ENCODE data around the gene GLRA3.
"Not testable (repeated sequence)": the region's sequence is repeated elsewhere in the genome, so short reads cannot be mapped to it uniquely, and the experiment has no call there.

The GLRA3 gene

DNA sequence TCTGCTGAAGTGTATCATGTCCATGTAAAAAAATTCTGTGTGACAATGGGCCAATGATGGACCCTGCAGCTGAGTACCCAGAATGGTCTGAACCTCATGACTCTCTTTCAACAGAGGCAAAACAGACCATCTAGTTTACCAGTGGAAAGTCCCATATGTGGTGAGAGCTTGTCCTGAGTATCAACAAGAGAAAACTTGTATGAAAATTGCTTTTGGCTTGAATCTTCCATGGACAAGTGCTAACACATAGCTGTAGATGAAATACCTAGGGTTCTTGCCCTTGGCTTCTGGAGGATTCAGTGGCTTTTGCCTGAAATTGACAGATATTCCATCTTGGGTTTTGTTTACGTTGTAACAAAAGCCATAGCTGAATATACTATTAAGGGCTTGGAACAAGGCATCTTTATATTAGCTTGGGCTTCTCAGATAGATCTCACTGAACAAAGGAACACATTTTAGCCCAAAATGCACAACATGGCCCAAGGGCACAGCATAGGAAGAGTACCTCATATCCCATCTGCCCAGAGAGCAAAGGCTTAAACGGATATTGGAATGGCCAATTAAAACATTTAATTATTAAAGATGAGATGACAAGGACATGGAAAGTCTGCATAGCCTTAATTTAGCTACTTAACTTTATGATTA, 178.2 kb downstream of the GLRA3 start:
- DNase-seq = no peak

DNA sequence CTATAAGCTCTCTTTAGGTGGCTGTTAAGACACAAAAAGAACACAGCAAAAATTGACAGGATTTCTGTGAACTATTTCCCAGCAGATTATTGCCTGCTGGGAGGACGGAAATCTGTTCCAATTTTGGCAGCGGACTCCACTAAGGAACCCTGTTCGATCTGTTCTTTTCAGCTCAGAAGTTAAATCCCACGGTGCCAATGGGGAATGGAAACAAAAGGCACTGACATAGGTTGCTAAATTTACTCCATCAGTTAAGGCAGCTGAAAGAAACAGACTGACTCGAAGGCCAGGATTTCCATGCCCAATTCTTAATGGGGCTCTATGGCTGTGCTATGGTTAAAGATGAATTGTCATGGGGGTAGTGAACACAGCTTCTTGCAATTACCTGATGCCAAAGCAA, 180.2 kb downstream of the GLRA3 start:
- DNase-seq = no peak

DNA sequence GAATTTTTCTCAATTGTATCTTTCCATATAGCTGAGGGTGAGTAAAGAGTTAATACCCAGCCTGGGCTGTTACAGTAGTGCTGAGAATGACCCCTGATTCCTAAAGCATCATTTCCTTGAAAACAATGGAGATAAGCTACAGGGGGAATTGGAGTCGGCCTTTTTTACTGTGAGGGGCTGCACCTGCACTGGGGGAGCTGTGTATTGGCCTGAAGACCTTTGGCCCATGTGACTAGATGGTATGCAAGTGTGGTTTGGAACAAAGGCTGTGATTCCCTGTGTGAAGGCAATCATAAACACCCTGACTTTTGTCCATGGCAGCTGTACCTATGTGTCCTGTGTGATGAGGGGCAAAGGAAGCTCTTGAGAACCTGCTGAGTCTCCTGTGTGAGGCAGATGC, 182.7 kb downstream of the GLRA3 start:
- no peak for DNase-seq

DNA sequence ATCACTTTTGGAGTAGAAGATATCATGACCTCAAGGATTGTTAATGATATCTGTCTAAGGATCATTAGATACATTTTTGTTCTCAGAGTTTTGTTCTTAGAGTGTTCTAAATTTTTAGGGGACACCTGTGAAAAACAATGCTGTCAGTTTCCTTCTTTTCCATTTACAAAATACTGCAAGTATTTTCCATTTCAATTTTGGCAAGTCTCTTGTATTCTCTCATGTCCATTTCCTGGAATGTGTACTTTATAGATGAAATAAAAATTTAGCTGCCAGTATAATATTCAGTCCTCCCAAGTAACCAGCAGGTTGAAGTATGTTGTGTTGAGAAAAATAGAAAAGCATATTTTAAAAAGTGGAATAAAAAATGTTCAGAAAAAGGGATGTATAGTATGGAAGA, 188.9 kb downstream of the GLRA3 start:
- DNase-seq = no peak

DNA sequence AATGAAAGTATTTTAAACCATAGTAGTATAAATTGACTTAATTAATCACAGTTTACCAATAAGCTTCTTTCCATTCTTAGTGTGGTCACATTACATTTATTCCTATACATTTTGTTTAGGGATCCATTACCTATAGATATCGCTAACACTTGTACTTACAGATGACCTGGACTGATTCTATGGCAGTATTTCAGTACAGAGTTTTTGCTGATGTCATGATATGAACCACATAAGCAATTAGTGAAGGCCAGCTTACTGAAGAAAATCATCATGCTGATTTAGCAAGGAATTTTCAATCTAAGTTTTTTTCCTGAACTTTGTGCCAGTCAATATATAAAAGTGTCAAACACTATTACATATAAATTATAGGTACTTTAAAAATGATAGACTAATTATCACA, 193.3 kb downstream of the GLRA3 start:
- DNase-seq = no peak

DNA sequence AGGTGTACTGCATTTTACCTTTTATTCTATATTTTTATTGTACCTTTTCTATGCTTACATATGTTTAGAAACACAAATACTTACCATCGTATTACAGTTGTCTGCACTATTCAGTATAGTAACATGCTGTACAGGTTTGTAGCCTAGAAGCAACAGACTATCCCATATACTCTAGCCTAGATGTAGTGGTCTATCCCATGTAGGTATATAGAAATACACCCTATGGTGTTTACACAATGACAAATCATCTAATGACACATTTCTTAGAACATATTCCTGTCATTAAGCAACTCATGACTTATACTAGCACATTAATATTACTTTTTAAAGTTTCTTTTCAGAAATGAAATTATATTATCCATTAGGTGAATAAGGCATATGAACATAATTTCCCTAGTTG, 195.6 kb downstream of the GLRA3 start:
- DNase-seq = no peak

DNA sequence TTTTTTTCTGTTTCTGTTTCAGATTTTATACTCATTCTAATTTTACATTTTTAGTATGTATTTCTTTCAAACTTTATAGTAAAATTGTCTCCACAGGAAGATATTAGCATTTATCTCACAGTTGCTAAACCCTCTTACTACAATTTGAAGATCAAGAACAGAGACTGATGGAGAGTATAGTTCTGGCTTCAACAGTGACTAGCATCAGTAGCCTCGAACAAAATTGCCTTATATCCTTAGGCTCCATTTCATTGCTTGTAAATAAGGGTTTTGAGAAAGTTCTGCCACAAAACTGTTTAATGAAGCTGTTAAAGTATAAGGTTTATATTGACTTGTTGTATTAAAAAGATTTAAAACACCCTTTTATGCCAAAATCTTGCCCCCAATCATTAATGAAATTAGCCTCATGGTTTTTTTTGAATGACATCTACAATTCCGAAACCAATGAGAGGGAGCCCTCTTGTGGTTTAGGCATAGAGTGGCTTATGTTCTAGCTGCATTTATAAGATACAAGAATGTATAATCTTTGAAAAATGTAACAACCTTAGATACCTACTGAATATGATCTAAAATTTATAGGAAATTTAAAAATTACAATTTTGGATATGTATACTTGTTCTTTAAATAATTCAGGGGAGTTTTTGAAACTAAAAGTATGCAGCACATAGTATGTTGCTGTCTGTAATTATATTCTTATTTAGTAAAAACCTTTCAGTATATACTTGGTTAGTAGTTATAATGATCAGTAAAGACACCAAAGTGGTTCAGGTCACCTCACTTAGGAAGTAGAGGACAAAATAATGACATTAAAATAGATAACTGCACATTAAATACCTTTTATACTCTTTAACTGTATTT, 196.9 kb downstream of the GLRA3 start:
- DNase-seq = no peak

DNA sequence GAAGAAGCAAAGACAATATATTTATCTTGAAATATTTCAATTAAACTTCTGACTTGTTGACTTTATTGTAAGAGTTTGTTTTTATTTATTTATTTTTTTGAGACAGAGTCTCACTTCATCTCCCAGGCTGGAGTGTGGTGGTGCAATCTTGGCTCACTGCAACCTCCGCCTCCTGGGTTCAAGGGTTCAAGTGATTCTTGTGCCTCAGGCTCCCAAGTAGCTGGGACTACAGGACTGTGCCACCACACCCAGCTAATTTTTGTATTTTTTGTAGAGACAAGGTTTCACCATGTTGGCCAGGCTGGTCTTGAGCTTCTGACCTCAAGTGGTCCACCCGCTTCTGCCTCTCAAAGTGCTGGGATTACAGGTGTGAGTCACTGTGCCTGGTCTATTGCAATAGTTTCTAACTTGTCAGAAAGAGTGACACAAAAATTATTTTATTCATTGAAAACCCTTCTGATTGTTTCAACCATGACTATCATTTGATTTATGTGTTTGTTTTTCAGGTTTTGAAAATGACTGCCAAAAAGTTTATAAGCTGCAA, 199.1 kb downstream of the GLRA3 start:
- not testable (repeated sequence) for DNase-seq

DNA sequence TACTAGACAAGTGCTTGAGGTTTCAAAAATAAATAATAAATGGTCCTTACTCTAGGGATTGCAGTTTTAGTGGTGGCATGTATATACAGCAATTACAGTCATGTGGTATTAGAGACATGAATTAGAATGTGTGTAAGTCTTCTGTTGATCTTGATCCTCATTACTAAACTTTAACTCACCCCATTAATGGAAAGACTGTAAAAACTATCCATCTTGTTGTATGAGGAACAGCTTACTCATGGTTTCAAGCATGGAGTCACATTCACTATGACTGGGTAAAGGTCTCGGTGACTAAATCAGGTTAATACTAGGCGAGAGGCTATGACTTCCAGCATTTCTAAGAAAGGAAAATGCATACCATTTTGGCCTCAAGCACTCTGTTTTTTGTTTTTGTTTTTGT, 199.8 kb downstream of the GLRA3 start:
- DNase-seq = no peak

DNA sequence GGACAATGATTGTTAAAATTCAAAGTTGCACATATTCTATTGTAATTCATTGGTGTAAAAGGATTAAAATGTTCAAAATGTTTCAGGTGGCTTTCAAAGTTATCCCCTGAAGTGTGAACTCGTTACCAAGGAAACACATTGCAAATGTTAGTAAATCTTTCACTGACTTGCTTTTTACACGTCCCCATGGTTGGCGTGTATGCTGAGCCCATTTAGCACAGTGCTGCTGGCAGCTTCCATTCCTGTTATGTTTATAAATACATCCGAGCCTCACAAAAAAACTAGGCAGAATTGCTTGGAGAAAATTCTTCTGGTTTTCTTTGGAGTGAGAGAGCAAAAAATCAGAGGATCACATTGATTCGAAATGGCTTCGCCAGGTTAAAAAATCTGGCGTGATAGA, 200.9 kb downstream of the GLRA3 start:
- DNase-seq = no peak

DNA sequence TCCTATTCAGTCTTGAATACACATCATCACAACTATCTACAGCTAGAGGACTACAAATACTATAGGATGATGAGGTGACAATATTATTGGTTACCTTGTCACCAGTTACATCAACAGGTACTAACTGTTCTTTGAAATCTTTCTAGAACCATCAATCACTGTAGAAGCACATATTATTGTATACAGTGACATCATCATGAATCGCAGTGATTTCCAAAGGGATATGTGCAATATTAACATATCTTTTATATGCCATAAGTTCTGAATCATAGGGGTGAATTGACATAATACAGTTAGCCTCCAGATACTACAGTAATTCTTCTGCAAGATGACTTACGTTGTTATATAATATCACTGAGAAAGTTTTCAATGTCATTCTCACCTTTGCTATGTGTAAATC, 201.6 kb downstream of the GLRA3 start:
- no peak for DNase-seq

DNA sequence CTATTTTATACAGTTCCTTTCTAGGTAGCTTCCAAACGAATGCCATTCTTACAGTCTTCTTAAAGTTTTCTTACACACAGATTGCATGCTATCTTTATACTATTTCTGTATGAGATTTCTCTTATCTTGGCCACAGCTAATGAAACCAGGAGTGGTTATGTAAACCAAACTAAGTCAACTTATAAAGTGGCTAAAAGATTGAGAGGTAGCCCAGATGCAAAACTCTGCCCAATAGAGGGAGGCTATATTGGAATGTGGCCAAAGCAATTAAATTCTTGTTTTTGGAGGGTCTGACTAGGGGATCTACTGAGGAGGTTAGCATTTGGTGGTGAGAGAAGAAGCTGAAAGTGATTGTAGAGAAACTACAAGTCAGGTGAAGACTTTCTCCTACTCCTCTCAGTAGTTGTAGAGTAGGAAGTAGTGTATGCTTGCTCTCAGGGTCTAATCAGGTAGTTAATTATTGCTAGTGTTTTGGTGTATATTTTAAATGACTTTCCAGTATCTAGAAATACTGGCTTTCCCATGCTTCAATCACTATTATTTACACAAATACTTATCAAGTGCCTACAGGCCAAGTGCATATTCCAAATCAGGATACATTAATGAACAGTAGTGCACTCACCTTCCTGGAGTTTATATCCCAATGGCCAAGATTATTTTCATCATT, 202.6 kb downstream of the GLRA3 start:
- no peak for DNase-seq

DNA sequence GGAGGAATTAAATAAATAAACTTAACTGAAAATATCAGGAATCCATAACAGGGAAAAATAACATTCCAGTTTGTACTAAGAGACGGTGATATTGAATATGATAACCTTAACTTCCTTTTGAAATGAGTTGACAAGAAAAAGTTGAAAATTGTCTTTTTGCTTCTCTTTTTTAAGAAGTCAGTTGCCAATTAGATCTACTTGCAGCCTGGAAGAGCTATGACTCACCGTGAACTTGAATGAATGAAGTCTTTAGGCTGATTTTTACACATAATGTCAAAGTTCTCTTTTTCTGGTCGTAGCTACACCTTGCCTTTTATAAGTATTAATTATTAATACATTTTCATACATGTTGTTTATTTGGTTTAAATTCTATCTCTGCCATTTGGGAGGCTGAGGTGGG, 212.4 kb downstream of the GLRA3 start:
- DNase-seq = no peak

DNA sequence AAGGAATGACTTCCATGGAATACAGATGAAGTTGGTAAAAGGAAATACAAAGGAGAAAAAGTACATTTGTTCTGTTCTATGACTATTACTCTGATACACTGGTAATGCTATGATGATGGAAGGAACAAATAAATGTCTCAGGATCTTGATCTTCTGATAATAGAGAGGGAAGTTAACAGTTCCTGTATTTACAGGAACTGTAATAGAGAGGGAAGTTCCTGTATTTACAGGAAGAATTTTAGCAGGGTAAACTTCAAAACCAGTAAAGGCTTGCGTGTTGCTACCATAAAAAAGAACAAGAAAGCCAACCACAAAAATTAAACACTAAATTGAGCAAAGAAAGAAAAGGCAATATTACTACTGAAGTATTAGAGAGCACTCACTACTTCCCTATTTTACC, 215.1 kb downstream of the GLRA3 start:
- no peak for DNase-seq

DNA sequence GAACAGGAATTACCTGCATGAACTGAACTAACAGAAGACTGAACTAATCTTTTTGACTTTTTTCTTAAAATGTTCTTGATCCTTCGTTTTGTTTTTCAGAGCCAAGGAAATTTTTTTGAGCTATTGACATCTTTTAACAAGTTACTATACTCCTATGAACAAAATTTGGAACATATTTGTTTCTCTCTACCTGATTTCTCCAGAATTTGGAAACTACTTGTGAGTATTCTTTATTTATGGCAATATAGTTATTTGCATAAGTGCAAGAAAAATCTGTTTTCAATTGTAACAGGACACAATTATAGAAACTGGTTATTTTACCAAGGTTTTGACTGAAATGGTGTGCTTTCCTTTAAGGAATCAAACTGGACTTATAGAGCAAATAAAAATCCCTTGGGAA, 217.3 kb downstream of the GLRA3 start:
- DNase-seq = no peak

DNA sequence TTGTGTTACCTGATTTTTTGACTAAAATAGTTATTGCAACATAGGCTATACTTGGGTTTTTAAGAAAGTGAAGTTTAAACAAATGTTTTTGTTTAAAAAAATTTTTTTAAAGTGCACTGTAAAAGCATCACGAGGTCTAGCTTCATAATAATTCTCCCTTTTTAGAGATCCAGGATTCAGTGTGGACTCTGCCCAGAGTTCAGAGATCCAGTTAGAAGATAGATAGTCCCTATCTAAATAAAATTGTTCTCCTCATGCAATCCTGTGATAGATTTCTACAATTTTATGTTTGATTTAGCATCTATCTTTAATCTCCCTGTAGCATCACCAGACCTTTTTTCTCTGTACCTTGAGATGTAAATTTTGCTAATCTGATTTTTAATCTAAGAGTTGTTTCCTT, 221.3 kb downstream of the GLRA3 start:
- no peak for DNase-seq

DNA sequence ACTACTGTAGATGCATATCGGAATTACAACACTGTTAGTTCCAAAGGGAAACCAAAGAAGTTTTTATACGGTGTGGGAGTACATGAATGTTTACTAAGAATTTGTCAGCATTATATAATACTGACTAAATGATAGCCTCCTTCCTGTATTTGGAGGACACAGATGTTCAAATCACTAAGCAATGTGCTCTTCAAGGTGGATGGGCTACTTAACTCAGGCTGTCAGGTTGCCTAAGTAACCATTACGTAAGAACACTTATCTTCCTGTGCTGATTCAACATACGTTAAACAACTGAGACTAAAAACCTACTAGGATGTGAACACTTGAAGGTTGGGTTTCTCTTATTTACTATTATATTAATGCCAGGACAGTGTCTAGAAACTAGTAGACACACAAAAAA, 224.8 kb downstream of the GLRA3 start:
- no peak for DNase-seq

DNA sequence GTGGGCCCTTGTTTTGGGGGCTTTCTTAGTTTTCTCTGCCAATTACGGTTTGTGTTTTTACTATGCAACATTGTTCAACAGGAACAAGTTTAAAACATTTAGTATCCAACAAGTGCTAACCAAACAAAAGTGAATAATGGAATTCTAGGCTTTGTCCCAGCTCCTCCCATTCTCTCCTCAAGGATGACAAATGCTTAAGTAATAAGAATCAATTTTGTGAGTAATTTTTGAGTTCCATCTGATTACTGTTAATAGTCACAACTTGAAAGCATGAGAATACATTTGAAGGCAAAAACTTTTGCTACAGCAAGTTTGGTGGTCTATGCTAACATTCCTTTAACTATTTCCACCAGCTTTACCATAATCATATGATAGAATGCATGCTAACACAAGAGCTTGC, 228.7 kb downstream of the GLRA3 start:
- no peak for DNase-seq

DNA sequence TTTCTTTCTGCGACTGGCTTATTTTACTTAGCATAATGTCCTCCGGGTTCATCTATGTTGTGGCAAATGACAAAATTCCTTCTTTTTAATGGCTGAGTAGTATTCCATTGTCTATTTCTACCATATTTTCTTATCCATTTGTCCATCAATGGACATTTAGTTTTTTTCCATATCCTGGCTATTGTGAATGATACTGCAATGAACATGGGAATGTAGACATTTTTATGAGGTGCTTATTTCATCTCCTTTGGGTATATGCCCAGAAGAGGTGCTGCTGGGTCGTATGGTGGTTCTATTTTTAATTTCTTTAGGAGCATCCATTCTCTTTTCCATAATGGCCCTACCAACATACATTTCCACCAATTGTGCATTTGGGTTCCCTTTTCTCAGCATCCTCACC, 230.2 kb downstream of the GLRA3 start:
- DNase-seq = no peak

DNA sequence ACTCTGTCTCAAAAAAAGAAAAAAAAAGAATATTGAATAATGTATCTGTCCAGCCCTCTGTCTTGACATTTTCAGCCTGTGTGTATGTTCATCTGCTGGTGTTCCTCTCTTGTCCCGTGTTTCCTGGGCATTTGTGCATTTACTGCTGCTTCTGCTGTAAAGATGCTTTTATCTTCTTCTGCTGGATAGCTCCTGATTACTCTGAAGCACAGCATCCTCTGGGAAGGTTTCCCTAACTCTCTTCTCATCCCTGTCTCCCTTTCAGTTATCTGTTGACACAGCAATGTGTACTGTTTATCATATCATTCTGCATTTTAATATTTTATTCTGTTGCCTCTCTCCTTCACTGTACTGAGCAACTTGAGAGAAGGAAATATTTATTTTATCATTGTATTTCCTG, 232.5 kb downstream of the GLRA3 start:
- DNase-seq = no peak

DNA sequence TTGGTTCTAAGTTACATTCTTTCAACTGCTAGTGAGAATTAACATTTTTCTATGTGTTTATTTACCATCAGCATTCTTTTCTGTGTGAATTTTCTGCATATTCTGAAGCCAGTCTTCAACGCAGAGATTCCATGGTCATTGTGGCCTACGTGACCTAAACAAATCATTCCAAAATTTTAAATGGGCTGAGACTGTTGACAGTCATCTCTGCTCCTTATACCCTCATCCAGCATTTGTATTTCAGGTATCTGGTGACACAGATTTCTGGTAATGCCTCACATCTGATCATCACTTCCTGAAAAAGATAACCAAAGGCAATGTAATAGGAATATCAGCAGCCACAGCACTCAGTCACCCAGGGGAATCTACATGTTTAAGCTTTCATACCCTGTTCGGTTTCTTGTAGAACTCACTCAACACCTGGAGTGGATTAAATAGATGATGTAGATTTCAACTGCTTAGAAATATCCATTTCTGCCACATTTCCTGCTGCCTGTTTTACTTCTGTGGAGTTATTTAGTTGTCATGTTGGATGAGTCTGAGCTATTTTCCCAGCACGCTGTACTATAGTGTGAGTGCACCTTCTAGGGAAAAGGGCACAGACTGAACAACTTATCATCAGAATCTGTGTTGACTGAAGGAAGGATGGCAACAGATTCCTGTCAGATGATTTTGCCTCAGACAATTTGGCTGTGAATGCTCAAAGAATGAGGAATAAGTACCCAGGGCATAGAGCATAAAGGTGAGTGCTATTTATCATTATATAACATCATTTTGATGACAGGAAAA, 233.7 kb downstream of the GLRA3 start:
- no peak for DNase-seq

DNA sequence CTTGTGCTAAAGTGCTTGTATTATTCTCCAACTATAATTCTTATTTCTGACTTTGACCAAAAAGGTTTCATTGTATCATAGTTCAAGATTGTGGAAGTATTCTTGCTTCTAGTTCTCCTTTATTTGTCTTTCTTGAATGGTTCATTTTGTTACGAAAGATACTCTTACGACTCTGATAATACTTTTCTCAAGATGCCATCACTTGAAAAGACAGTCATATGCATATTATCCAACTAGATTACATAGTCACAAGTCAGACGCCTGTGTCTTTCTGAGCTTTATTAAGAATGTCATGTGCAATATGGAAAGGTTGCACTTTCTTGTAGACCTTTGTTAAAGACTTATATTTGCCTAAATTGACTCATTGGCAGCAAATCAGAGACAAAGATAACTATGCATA, 235.3 kb downstream of the GLRA3 start:
- DNase-seq = no peak

DNA sequence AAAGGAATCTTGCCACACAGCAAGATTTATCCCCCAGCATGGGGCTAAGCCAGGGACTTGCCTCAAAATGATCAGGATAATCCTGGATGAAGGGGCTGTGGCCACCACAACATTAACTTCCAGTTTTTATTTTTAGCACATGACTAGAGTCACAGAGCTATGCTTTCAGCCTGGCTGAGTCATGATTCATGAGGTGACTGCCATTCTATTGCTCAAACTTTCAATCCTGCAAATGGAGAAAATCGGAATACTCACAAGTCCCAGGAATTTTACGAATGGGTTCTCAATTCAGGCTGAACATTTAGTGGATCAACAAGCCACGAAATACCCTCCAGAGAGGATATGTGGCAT, 236.1 kb downstream of the GLRA3 start:
- DNase-seq = no peak
